Measurements from ENCODE around the gene CALN1. TPM values are rescaled to one million over a fixed set of nuclear protein-coding genes. Genes with fewer than 3 reads are reported as not detected.

The CALN1 gene
- total and polyA plus RNA-seq, 12 donors: not detected

DNA sequence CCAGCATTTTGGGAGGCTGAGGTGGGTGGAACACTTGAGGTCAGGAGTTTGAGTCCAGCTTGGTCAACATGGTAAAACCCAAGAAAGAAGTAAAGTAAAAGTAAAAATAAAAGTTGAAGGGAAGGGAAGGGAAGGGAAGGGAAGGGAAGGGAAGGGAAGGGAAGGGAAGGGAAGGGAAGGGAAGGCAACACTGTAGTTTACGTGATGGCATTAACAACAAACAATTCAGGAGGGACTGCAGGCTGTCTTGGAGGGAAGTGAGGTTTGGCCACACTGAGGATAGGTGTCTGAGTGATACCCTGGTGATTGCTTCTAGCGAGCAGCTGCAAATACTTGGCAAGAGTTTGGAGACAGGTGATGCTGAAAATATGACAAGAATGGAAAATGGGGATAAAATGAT, 298.0 kb downstream of the CALN1 start:
- DNase-seq (no peak), ATAC-seq (no peak)
- Histone ChIP-seq H3K9me3 (peaks cover 0 to 2% (median 0%) of the 10 kb centered on the region in 11 donors), H3K27ac (no peak overlapping the region), H3K27me3 (no peaks in the 10 kb centered on the region), H3K4me3 (no peak overlapping the region), H3K4me1 (no peaks in the 10 kb centered on the region), H3K36me3 (no peaks in the 10 kb centered on the region)
- TF ChIP-seq, protein P1, sequence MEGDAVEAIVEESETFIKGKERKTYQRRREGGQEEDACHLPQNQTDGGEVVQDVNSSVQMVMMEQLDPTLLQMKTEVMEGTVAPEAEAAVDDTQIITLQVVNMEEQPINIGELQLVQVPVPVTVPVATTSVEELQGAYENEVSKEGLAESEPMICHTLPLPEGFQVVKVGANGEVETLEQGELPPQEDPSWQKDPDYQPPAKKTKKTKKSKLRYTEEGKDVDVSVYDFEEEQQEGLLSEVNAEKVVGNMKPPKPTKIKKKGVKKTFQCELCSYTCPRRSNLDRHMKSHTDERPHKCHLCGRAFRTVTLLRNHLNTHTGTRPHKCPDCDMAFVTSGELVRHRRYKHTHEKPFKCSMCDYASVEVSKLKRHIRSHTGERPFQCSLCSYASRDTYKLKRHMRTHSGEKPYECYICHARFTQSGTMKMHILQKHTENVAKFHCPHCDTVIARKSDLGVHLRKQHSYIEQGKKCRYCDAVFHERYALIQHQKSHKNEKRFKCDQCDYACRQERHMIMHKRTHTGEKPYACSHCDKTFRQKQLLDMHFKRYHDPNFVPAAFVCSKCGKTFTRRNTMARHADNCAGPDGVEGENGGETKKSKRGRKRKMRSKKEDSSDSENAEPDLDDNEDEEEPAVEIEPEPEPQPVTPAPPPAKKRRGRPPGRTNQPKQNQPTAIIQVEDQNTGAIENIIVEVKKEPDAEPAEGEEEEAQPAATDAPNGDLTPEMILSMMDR (IDR thresholded peaks at IDR 0.05): no peak
- WGBS, 2 donors: 74 to 81% methylated on average over 2 of the region's 2 CpGs
- intact Hi-C loops (cut with DNase I): no loop called here

DNA sequence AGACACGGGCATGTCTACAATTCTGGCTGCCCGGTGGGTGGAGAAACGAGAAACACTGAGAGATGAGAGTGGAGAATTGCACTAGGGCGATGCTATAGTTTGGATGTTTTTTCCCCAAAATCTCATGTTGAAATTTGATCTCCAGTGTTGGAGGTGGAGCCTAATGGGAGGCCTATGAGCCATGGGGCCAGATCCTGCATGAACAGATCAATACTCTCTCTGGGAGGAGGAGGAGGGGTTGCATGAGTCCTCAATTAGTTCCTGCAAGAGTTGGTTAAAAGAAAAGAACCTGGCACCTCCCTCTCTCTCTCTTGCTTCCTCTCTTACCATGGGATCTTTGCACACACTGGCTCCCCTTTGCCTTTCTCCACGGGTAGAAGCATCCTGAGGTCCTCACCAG, 299.1 kb downstream of the CALN1 start:
- ATAC-seq: no peak
- TF ChIP-seq, protein P1 (IDR thresholded peaks at IDR 0.05): no peak
- H3K4me3 ChIP-seq: no peak overlapping the region
- intact Hi-C loops (cut with DNase I): no loop called here
- WGBS, 2 donors: 72 to 78% methylated on average over 5 of the region's 5 CpGs
- H3K9me3 ChIP-seq: peaks cover 0 to 14% (median 3%) of the 10 kb centered on the region in 11 donors
- H3K4me1 ChIP-seq: no peaks in the 10 kb centered on the region
- no peaks in the 10 kb centered on the region for H3K27me3 ChIP-seq
- no peaks in the 10 kb centered on the region for H3K36me3 ChIP-seq
- DNase-seq: no peak
- no peak overlapping the region for H3K27ac ChIP-seq

DNA sequence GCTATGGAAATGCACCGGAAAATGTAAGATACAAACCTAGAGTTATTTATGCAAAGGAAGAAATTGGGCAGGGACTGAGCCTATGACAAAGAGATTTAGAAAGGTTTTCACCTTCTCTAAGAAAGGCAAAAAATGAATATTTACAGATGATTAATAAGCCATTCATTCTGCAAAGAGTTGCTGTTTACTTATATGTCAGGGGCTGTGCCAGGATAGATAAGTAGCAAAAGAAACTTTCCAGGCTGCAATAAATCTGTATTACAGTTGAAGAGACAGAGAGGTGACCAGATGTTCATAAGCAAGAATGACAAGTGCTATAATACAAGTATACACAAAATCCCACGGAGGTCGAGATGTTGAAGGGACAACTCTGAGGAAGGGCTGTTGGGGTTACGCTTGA, 299.6 kb downstream of the CALN1 start:
- ATAC-seq (no peak), DNase-seq (no peak)
- TF ChIP-seq, protein P1 (IDR thresholded peaks at IDR 0.05): no peak
- no peaks in the 10 kb centered on the region for H3K4me1 ChIP-seq
- peaks cover 0 to 18% (median 7%) of the 10 kb centered on the region in 11 donors for H3K9me3 ChIP-seq
- H3K4me3 ChIP-seq: no peak overlapping the region
- no peak overlapping the region for H3K27ac ChIP-seq
- H3K27me3 ChIP-seq: no peaks in the 10 kb centered on the region
- intact Hi-C loops (cut with DNase I): no loop called here
- no peaks in the 10 kb centered on the region for H3K36me3 ChIP-seq
- WGBS, 2 donors: 79% methylated on average over 4 of the region's 4 CpGs

DNA sequence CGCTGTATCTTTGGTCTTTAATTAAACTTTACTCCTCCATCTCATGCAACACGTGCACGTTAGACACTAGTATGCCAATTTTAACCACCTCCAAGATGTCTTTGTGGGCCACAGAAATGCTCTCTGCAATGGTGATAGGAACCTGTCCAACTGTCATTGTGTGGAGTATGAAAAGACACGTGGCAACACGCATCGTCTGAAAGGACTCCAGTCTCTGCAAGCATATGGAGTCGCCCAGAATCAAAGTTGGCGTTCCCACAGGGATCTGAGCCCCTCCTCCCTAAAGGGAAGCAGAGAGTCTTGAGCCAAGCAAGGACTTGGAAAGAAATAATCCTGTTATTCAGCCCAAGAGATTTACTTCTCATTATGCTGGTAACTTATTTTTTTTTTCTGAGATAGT, 301.1 kb downstream of the CALN1 start:
- Histone ChIP-seq H3K27ac (no peak overlapping the region), H3K27me3 (no peaks in the 10 kb centered on the region), H3K36me3 (no peaks in the 10 kb centered on the region), H3K9me3 (peaks cover 0 to 27% (median 8%) of the 10 kb centered on the region in 11 donors), H3K4me1 (no peaks in the 10 kb centered on the region), H3K4me3 (no peak overlapping the region)
- intact Hi-C loops (cut with DNase I): no loop called here
- TF ChIP-seq, protein P1 (IDR thresholded peaks at IDR 0.05): no peak
- WGBS, 2 donors: 79 to 84% methylated on average over 8 of the region's 8 CpGs
- ATAC-seq (no peak), DNase-seq (no peak)

Measured in heart right ventricle (tissue), 16 donors.